H1 (cell line): ENCODE measurements around the gene ADAMTS9. TPM values are rescaled to one million over a fixed set of nuclear protein-coding genes. Genes with fewer than 3 reads are reported as not detected.

Source experiments
- CTCF ChIA-PET: fragments of 300-600 bp; sonication (Branson Sonifier 250); formaldehyde crosslinking; loops from one replicate; lab custom pipeline; 2021; ENCODE audit not compliant: partially characterized antibody; lab: Charles Lee
- POLR2A ChIA-PET: fragments of 300-600 bp; sonication (Branson Sonifier 250); formaldehyde crosslinking; loops from one replicate; lab custom pipeline; 2021; ENCODE audit warnings: inconsistent platforms; ENCODE audit not compliant: partially characterized antibody; lab: Charles Lee
- DNase-seq, 2 experiments: peaks; one replicate each; pipeline versions ENCODE4 v3.0.0 to v3.0.0-alpha.2; 2010 to 2022; ENCODE audit warnings: low spot score in 2 of 2, low read depth in 1 of 2, mixed read lengths in 1 of 2
- FAIRE-seq: peaks from 2 replicates; lab custom pipeline; 2011; peaks lifted over from hg19 to GRCh38; lab: Jason Lieb, UNC
- H2AFZ ChIP-seq: 2 replicates; pipeline ENCODE4 v1.8.1; 2012; ENCODE audit warnings: low read length, inconsistent platforms
- H2AK5ac ChIP-seq: 2 replicates; pipeline ENCODE4 v1.6.1; 2013; ENCODE audit warnings: low read depth, low read length
- H2BK120ac ChIP-seq: replicated peaks from 2 replicates; pipeline ENCODE3; 2013; ENCODE audit warnings: low read depth, low read length, inconsistent platforms
- H2BK12ac ChIP-seq: 2 replicates; pipeline ENCODE4 v1.6.1; 2013; ENCODE audit warnings: low read depth, low read length
- H2BK15ac ChIP-seq: 2 replicates; pipeline ENCODE4 v1.6.1; 2013; ENCODE audit warnings: low read length
- H2BK20ac ChIP-seq: 2 replicates; pipeline ENCODE4 v1.6.1; 2013; ENCODE audit warnings: low read length
- H2BK5ac ChIP-seq: 2 replicates; pipeline ENCODE4 v1.6.1; 2013; ENCODE audit warnings: low read depth, low read length
- H3K14ac ChIP-seq: 2 replicates; pipeline ENCODE4 v1.6.1; 2013; ENCODE audit warnings: inconsistent platforms; ENCODE audit not compliant: insufficient read length
- H3K18ac ChIP-seq: 2 replicates; pipeline ENCODE4 v1.6.1; 2013; ENCODE audit warnings: low read length; ENCODE audit errors: extremely low read depth
- H3K23ac ChIP-seq: 2 replicates; pipeline ENCODE4 v1.6.1; 2013; ENCODE audit warnings: inconsistent platforms; ENCODE audit not compliant: insufficient read length
- H3K23me2 ChIP-seq: 2 replicates; pipeline ENCODE4 v1.6.1; 2013; ENCODE audit warnings: low read depth, low read length
- H3K27ac ChIP-seq: 2 replicates; pipeline ENCODE4 v1.6.1; 2011; ENCODE audit warnings: low read depth, low read length, inconsistent platforms
- H3K27me3 ChIP-seq, 4 experiments: replicated peaks in 1 of 4; 1 replicate in 1 of 4; 2 replicates in 3 of 4; pipeline versions ENCODE4 v1.6.1 to v1.8.1; 2011 to 2013; ENCODE audit warnings: low read length in 3 of 4, mild to moderate bottlenecking in 3 of 4, inconsistent platforms in 2 of 4, mixed read lengths in 2 of 4, moderate library complexity in 1 of 4; ENCODE audit not compliant: control insufficient read depth in 3 of 4, insufficient read depth in 3 of 4; ENCODE audit errors: extremely low read depth in 1 of 4
- H3K36me3 ChIP-seq, 4 experiments: 2 replicates each; pipeline versions ENCODE4 v1.6.1 to v1.8.1; 2011 to 2013; ENCODE audit warnings: mild to moderate bottlenecking in 4 of 4, low read length in 3 of 4, moderate library complexity in 2 of 4, control low read depth in 1 of 4, inconsistent platforms in 1 of 4; ENCODE audit not compliant: insufficient read depth in 4 of 4, control insufficient read depth in 2 of 4
- H3K4ac ChIP-seq: replicated peaks from 2 replicates; pipeline ENCODE3; 2013; ENCODE audit warnings: low read length, low read depth, mixed read lengths, inconsistent platforms; ENCODE audit not compliant: insufficient read length
- H3K4me1 ChIP-seq, 4 experiments: replicated peaks in 1 of 4; 1 replicate in 1 of 4; 2 replicates in 3 of 4; pipeline versions ENCODE4 v1.6.1 to v1.8.1; 2011 to 2013; ENCODE audit warnings: low read length in 3 of 4, inconsistent platforms in 2 of 4, mixed read lengths in 1 of 4; ENCODE audit not compliant: insufficient read depth in 4 of 4, control insufficient read depth in 3 of 4
- H3K4me2 ChIP-seq, 2 experiments: 2 replicates each; pipeline versions ENCODE4 v1.6.1 to v1.8.1; 2011 to 2013; ENCODE audit warnings: low read depth in 2 of 2, low read length in 2 of 2, control low read depth in 1 of 2, inconsistent platforms in 1 of 2, mild to moderate bottlenecking in 1 of 2; ENCODE audit not compliant: insufficient read depth in 1 of 2
- H3K4me3 ChIP-seq, 4 experiments: fragments of 200-600, 300-600 bp in 1 of 4; sonication (generic), shearing (Covaris generic), sonication (Bioruptor Twin) in 1 of 4; 2 replicates each; pipeline versions ENCODE4 v1.5.1 to v1.8.1; 2011 to 2016; ENCODE audit warnings: low read length in 4 of 4, low read depth in 3 of 4, control low read depth in 2 of 4, inconsistent platforms in 2 of 4, mild to moderate bottlenecking in 2 of 4, mixed read lengths in 1 of 4, moderate library complexity in 1 of 4; ENCODE audit not compliant: insufficient read depth in 2 of 4; ENCODE audit errors: extremely low read depth in 1 of 4
- H3K56ac ChIP-seq: replicated peaks from 2 replicates; pipeline ENCODE3; 2013; ENCODE audit warnings: low read depth, mild to moderate bottlenecking, mixed read lengths, low read length, inconsistent platforms; ENCODE audit not compliant: insufficient read length
- H3K79me1 ChIP-seq: 2 replicates; pipeline ENCODE4 v1.6.1; 2013; ENCODE audit warnings: low read depth, low read length, control low read depth
- H3K79me2 ChIP-seq, 2 experiments: 2 replicates each; pipeline versions ENCODE4 v1.6.1 to v1.8.1; 2012 to 2013; ENCODE audit warnings: low read length in 2 of 2, mild to moderate bottlenecking in 2 of 2, inconsistent platforms in 1 of 2; ENCODE audit not compliant: insufficient read depth in 2 of 2, control insufficient read depth in 1 of 2
- H3K9ac ChIP-seq, 4 experiments: replicated peaks in 1 of 4; 1 replicate in 1 of 4; 2 replicates in 3 of 4; pipeline versions ENCODE4 v1.6.1 to v1.8.1; 2011 to 2013; ENCODE audit warnings: low read depth in 3 of 4, low read length in 3 of 4, control low read depth in 2 of 4, mild to moderate bottlenecking in 2 of 4, moderate library complexity in 2 of 4, inconsistent platforms in 1 of 4; ENCODE audit errors: extremely low read depth in 1 of 4
- H3K9me3 ChIP-seq, 2 experiments: 2 replicates each; pipeline versions ENCODE4 v1.6.1 to v1.8.1; 2012 to 2013; ENCODE audit warnings: mild to moderate bottlenecking in 2 of 2, moderate library complexity in 2 of 2, control low read depth in 1 of 2, inconsistent platforms in 1 of 2, low read depth in 1 of 2, low read length in 1 of 2, mixed read lengths in 1 of 2; ENCODE audit not compliant: insufficient read depth in 2 of 2
- H4K20me1 ChIP-seq, 2 experiments: replicated peaks in 1 of 2; 2 replicates each; pipeline versions ENCODE3 to v1.8.1; 2011 to 2013; ENCODE audit warnings: inconsistent platforms in 2 of 2, low read length in 2 of 2, mild to moderate bottlenecking in 1 of 2; ENCODE audit not compliant: insufficient read depth in 2 of 2, control insufficient read depth in 1 of 2
- H4K5ac ChIP-seq: 2 replicates; pipeline ENCODE4 v1.6.1; 2013; ENCODE audit warnings: low read length, low read depth, mixed read lengths, inconsistent platforms; ENCODE audit not compliant: insufficient read length
- H4K8ac ChIP-seq: 2 replicates; pipeline ENCODE4 v1.8.0; 2013; ENCODE audit warnings: mild to moderate bottlenecking, moderate library complexity, low read length, inconsistent platforms; ENCODE audit not compliant: insufficient read depth; ENCODE audit errors: extremely low read depth
- H4K91ac ChIP-seq: replicated peaks from 2 replicates; pipeline ENCODE3; 2013; ENCODE audit warnings: low read length, mixed read lengths, inconsistent platforms; ENCODE audit not compliant: insufficient read length
- CREB1 ChIP-seq: IDR thresholded peaks from 2 replicates; pipeline ENCODE4 v1.6.1; 2012; ENCODE audit warnings: inconsistent platforms
- HDAC2 ChIP-seq, 2 experiments: fragments of 300-600 bp in 1 of 2; sonication (generic) in 1 of 2; IDR thresholded peaks; 2 replicates each; pipeline ENCODE4 v1.6.1; 2011 to 2012; ENCODE audit warnings: low read depth in 2 of 2, low read length in 2 of 2, mild to moderate bottlenecking in 2 of 2, moderate library complexity in 2 of 2, borderline replicate concordance in 1 of 2, inconsistent platforms in 1 of 2
- JUN ChIP-seq: IDR thresholded peaks from 2 replicates; pipeline ENCODE4 v1.6.1; 2011; ENCODE audit warnings: low read depth, mild to moderate bottlenecking, improper control_type of control experiment, low read length
- KDM1A ChIP-seq: fragments of 200-600, 300-600 bp; sonication (generic); IDR thresholded peaks from 2 replicates; pipeline ENCODE4 v1.7.1; 2016; ENCODE audit warnings: mild to moderate bottlenecking, low read length, borderline replicate concordance
- MAFK ChIP-seq: IDR thresholded peaks from 2 replicates; pipeline ENCODE4 v1.6.1; 2012; ENCODE audit warnings: low read depth, mild to moderate bottlenecking, improper control_type of control experiment, low read length
- RFX5 ChIP-seq: IDR thresholded peaks from 2 replicates; pipeline ENCODE4 v1.6.1; 2011; ENCODE audit warnings: low read depth, low read length, improper control_type of control experiment, borderline replicate concordance
- RNF2 ChIP-seq: fragments of 200-900, 300-1000 bp; sonication (generic); IDR thresholded peaks from 2 replicates; pipeline ENCODE4 v1.7.1; 2016; ENCODE audit warnings: borderline replicate concordance, low read depth, mild to moderate bottlenecking, antibody characterized with exemption, low read length; ENCODE audit not compliant: poor library complexity, severe bottlenecking; ENCODE audit errors: missing control alignments
- TAF1 ChIP-seq: IDR thresholded peaks from 2 replicates; pipeline ENCODE4 v1.6.1; 2011; ENCODE audit warnings: mild to moderate bottlenecking, low read depth, low read length
- TEAD4 ChIP-seq: IDR thresholded peaks from 2 replicates; pipeline ENCODE4 v1.6.1; 2012; ENCODE audit warnings: low read depth, low read length, inconsistent platforms, mixed read lengths
- YY1 ChIP-seq: IDR thresholded peaks from 2 replicates; pipeline ENCODE4 v1.6.1; 2011; ENCODE audit warnings: low read depth, mild to moderate bottlenecking, low read length
- WGBS, 2 experiments: shearing (Covaris generic) in 1 of 2; methylation state at CpG; one replicate each; pipeline versions ENCODE4 v1.1.6 to v1.1.7; 2013 to 2015; ENCODE audit warnings: low lambda C conversion rate in 2 of 2, mixed read lengths in 2 of 2, inconsistent platforms in 1 of 2, low coverage in 1 of 2, missing lambda C conversion rate in 1 of 2; ENCODE audit not compliant: insufficient replicate concordance in 2 of 2, insufficient coverage in 1 of 2, insufficient read length in 1 of 2; ENCODE audit errors: extremely low coverage in 1 of 2, missing lambda C conversion rate in 1 of 2; 5-methylcytosine and 5-hydroxymethylcytosine counted together
- polyA plus RNA-seq, 7 experiments: library from polyadenylated mRNA; depleted of rRNA in 3 of 7; stranded (reverse) in 5 of 7; unstranded in 2 of 7; fragments of >200 nt in 5 of 7; fragments of 200-250 nt in 2 of 7; gene quantifications; 1 replicate in 5 of 7; 2 replicates in 1 of 7; 4 replicates in 1 of 7; pipeline versions ENCODE4 v1.2.1 to v1.2.3, GENCODE V29; 2011 to 2013; ENCODE audit warnings: missing spikeins in 2 of 7, mixed read lengths in 2 of 7
- total RNA-seq: library from RNA; stranded (reverse); fragmentation: NEBNext Ultra II Directional; extraction: Animal tissue kit (Norgen Biotek cat#: 25700); gene quantifications from 2 replicates; pipeline ENCODE4 v1.2.1, GENCODE V29; 2021
- TF ChIP-seq, protein P1 (sequence below), 3 experiments: IDR thresholded peaks; 1 replicate in 2 of 3; 2 replicates in 1 of 3; pipeline versions ENCODE4 v1.5.1 to v1.6.1; 2011; ENCODE audit warnings: low read length in 3 of 3, mild to moderate bottlenecking in 3 of 3, inconsistent platforms in 2 of 3, low read depth in 1 of 3, moderate library complexity in 1 of 3; ENCODE audit not compliant: insufficient read depth in 1 of 3; ENCODE audit errors: control extremely low read depth in 1 of 3

Gene ADAMTS9
- total and polyA plus RNA-seq, 2 of the 8 experiments (the other 6 are each of a cell fraction or from before 2014, with no cell fraction given): 0.20 to 0.41 TPM

DNA sequence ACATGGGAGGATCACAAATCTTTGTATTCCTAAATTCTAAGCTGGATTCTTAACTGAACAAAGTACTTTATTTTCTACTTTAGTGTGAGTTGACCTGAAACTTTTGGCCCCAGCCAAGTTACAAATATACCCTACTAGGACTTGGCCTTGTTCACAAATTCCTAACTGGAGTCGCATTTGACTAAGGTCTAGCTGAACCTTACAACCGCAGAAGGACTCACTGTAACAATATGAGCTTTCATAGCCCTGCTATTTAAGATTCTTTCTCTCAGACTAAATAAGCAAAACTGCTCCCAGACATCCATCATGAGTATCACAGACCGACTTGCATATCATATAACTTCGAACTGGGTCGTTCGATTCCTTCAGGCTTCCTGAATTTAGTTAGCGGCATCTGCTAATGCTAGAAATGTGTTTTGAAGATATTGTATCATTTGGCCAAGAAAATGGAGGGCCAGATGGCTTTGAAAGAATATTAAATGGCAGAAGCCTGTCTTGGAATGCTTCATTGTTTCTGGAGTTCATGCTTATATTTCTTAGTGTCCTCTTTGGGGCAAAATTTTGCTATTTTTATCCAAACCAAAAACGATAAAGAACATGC lies 28.4 kb upstream of the ADAMTS9 start:
- no peak overlapping the region for H4K5ac ChIP-seq
- no peak for FAIRE-seq
- no peaks in the 10 kb centered on the region for H4K20me1 ChIP-seq
- H3K36me3 ChIP-seq: no peaks in the 10 kb centered on the region
- H4K91ac ChIP-seq: no peak overlapping the region
- no peak overlapping the region for H3K4me3 ChIP-seq
- H2BK12ac ChIP-seq: no peak overlapping the region
- no peak overlapping the region for H3K18ac ChIP-seq
- no peak overlapping the region for H3K4me2 ChIP-seq
- no peak overlapping the region for H2BK20ac ChIP-seq
- no peak overlapping the region for H3K14ac ChIP-seq
- H4K8ac ChIP-seq: no peak overlapping the region
- H2BK120ac ChIP-seq: no peak overlapping the region
- H3K27me3 ChIP-seq: no peaks in the 10 kb centered on the region
- no peaks in the 10 kb centered on the region for H3K23me2 ChIP-seq
- no peak overlapping the region for H3K56ac ChIP-seq
- CTCF ChIA-PET: interaction anchor here (0.6 to 1.4 kb wide), 4 partner anchors 188 to 499 kb away, joined by 3 to 4 read pairs (median 3); no protein-coding TSS in a partner anchor
- H2AFZ ChIP-seq: no peak overlapping the region
- H2BK15ac ChIP-seq: no peak overlapping the region
- H3K4ac ChIP-seq: no peak overlapping the region
- DNase-seq: no peak
- WGBS, 2 experiments: 89% methylated on average over 8 of the region's 8 CpGs; no CpG with 5 or more reads in 1 of the 2 experiments
- H3K79me2 ChIP-seq: no peaks in the 10 kb centered on the region
- no peaks in the 10 kb centered on the region for H3K79me1 ChIP-seq
- no peak overlapping the region for H2AK5ac ChIP-seq
- no peaks in the 10 kb centered on the region for H3K9me3 ChIP-seq
- POLR2A ChIA-PET: no interaction called here
- no peak overlapping the region for H3K27ac ChIP-seq
- no peak overlapping the region for H3K23ac ChIP-seq
- no peaks in the 10 kb centered on the region for H3K4me1 ChIP-seq
- H2BK5ac ChIP-seq: no peak overlapping the region
- H3K9ac ChIP-seq: no peak overlapping the region
- TF ChIP-seq JUN: no peak
- TF ChIP-seq YY1: no peak
- TF ChIP-seq CREB1: no peak
- TF ChIP-seq TAF1: no peak
- no peak for TF ChIP-seq RNF2
- no peak for TF ChIP-seq KDM1A
- no peak for TF ChIP-seq HDAC2 (IDR thresholded peaks at IDR 0.05; ENCODE audit: borderline replicate concordance in 1 of 2, low read depth in 2 of 2, low read length in 2 of 2)
- no peak for TF ChIP-seq RFX5
- no peak for TF ChIP-seq MAFK
- TF ChIP-seq, protein P1, sequence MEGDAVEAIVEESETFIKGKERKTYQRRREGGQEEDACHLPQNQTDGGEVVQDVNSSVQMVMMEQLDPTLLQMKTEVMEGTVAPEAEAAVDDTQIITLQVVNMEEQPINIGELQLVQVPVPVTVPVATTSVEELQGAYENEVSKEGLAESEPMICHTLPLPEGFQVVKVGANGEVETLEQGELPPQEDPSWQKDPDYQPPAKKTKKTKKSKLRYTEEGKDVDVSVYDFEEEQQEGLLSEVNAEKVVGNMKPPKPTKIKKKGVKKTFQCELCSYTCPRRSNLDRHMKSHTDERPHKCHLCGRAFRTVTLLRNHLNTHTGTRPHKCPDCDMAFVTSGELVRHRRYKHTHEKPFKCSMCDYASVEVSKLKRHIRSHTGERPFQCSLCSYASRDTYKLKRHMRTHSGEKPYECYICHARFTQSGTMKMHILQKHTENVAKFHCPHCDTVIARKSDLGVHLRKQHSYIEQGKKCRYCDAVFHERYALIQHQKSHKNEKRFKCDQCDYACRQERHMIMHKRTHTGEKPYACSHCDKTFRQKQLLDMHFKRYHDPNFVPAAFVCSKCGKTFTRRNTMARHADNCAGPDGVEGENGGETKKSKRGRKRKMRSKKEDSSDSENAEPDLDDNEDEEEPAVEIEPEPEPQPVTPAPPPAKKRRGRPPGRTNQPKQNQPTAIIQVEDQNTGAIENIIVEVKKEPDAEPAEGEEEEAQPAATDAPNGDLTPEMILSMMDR (IDR thresholded peaks at IDR 0.05; ENCODE audit: control extremely low read depth in 1 of 3, insufficient read depth in 1 of 3, low read depth in 1 of 3, low read length in 3 of 3): no peak
- TF ChIP-seq TEAD4: no peak
